ENCODE measurements around the gene VTI1A. TPM values are rescaled to one million over a fixed set of nuclear protein-coding genes. Genes with fewer than 3 reads are reported as not detected.

The VTI1A gene
- total and polyA plus RNA-seq, 2 of the 8 experiments (the other 6 are each of a cell fraction or from before 2014, with no cell fraction given), result 6.0 to 20.0 TPM

DNA sequence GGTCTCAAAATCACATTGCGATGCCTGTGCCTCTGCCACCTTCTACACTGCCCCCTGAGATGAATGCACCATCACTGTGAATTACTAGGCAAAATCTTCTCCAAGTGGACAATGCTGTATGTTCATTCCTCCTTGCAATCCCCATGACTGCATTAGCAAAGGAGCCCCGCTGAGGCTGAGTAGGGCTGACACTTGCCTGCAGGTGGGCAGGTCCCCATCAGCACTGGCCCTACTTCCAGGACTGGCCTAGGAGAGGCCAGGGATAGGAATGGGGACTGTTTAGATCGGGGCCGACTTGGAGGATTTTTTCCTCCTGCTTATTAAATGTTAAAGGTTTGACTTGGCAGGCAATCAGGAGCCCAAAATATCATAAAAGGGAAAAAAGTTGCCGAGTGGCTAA lies 376.0 kb downstream of the VTI1A start:
- no peak overlapping the region for H2BK20ac ChIP-seq (ENCODE audit: low read length)
- H3K27me3 ChIP-seq (replicated peaks in 1 of 4; ENCODE audit: control insufficient read depth in 3 of 4, extremely low read depth in 1 of 4, insufficient read depth in 3 of 4, low read length in 3 of 4), result no peaks in the 10 kb centered on the region
- H3K4me3 ChIP-seq (ENCODE audit: extremely low read depth in 1 of 4, insufficient read depth in 2 of 4, low read depth in 3 of 4, low read length in 4 of 4), result no peak overlapping the region
- H3K9ac ChIP-seq (replicated peaks in 1 of 4; ENCODE audit: extremely low read depth in 1 of 4, low read depth in 3 of 4, low read length in 3 of 4), result no peak overlapping the region
- peak overlapping the region; percentile 36; the same call in 1 of the 2 replicates for H2BK15ac ChIP-seq (ENCODE audit: low read length)
- DNase-seq (ENCODE audit: low read depth in 1 of 2, low spot score in 2 of 2) (no peak), FAIRE-seq (no peak)
- H2BK120ac ChIP-seq (replicated peaks; ENCODE audit: low read depth, low read length), result no peak overlapping the region
- H3K23me2 ChIP-seq (ENCODE audit: low read depth, low read length), result no peaks in the 10 kb centered on the region
- H3K79me1 ChIP-seq (ENCODE audit: low read depth, low read length), result no peaks in the 10 kb centered on the region
- peaks cover 0 to 2% (median under 1%) of the 10 kb centered on the region in 4 experiments; a peak in 3 of 7 replicates for H3K4me1 ChIP-seq (replicated peaks in 1 of 4; ENCODE audit: control insufficient read depth in 3 of 4, insufficient read depth in 4 of 4, low read length in 3 of 4)
- no peak overlapping the region for H4K91ac ChIP-seq (replicated peaks; ENCODE audit: insufficient read length, low read length)
- no peak overlapping the region for H3K23ac ChIP-seq (ENCODE audit: insufficient read length)
- ChIA-PET POLR2A (ENCODE audit: partially characterized antibody) (interaction anchor here (0.6 to 1.1 kb wide), 3 partner anchors 9 to 138 kb away, joined by 3 to 4 read pairs (median 3); no protein-coding TSS in a partner anchor), CTCF (ENCODE audit: partially characterized antibody) (no interaction called here)
- 93% methylated on average over 5 of the region's 5 CpGs; no CpG with 5 or more reads in 1 of the 2 experiments for WGBS, 2 experiments (ENCODE audit: extremely low coverage in 1 of 2, insufficient coverage in 1 of 2, insufficient read length in 1 of 2, insufficient replicate concordance in 2 of 2, low coverage in 1 of 2, low lambda C conversion rate in 2 of 2, missing lambda C conversion rate in 1 of 2)
- H4K8ac ChIP-seq (ENCODE audit: extremely low read depth, insufficient read depth, low read length), result no peak overlapping the region
- H3K36me3 ChIP-seq (ENCODE audit: control insufficient read depth in 2 of 4, insufficient read depth in 4 of 4, low read length in 3 of 4), result no peaks in the 10 kb centered on the region
- H3K4me2 ChIP-seq (ENCODE audit: insufficient read depth in 1 of 2, low read depth in 2 of 2, low read length in 2 of 2), result no peak overlapping the region
- H2AFZ ChIP-seq (ENCODE audit: low read length), result no peak overlapping the region
- no peak overlapping the region for H2BK12ac ChIP-seq (ENCODE audit: low read depth, low read length)
- no peak overlapping the region for H2BK5ac ChIP-seq (ENCODE audit: low read depth, low read length)
- no peak overlapping the region for H3K27ac ChIP-seq (ENCODE audit: low read depth, low read length)
- no peak overlapping the region for H3K14ac ChIP-seq (ENCODE audit: insufficient read length)
- H3K18ac ChIP-seq (ENCODE audit: extremely low read depth, low read length), result no peak overlapping the region
- H4K5ac ChIP-seq (ENCODE audit: insufficient read length, low read depth, low read length), result no peak overlapping the region
- H2AK5ac ChIP-seq (ENCODE audit: low read depth, low read length), result no peak overlapping the region
- no peak overlapping the region for H3K4ac ChIP-seq (replicated peaks; ENCODE audit: insufficient read length, low read depth, low read length)
- no peaks in the 10 kb centered on the region for H4K20me1 ChIP-seq (replicated peaks in 1 of 2; ENCODE audit: control insufficient read depth in 1 of 2, insufficient read depth in 2 of 2, low read length in 2 of 2)
- H3K56ac ChIP-seq (replicated peaks; ENCODE audit: insufficient read length, low read depth, low read length), result no peak overlapping the region
- H3K79me2 ChIP-seq (ENCODE audit: control insufficient read depth in 1 of 2, insufficient read depth in 2 of 2, low read length in 2 of 2), result no peaks in the 10 kb centered on the region
- H3K9me3 ChIP-seq (ENCODE audit: insufficient read depth in 2 of 2, low read depth in 1 of 2, low read length in 1 of 2), result no peaks in the 10 kb centered on the region
